Measurements from ENCODE around the gene NEK6.

NEK6 gene

DNA sequence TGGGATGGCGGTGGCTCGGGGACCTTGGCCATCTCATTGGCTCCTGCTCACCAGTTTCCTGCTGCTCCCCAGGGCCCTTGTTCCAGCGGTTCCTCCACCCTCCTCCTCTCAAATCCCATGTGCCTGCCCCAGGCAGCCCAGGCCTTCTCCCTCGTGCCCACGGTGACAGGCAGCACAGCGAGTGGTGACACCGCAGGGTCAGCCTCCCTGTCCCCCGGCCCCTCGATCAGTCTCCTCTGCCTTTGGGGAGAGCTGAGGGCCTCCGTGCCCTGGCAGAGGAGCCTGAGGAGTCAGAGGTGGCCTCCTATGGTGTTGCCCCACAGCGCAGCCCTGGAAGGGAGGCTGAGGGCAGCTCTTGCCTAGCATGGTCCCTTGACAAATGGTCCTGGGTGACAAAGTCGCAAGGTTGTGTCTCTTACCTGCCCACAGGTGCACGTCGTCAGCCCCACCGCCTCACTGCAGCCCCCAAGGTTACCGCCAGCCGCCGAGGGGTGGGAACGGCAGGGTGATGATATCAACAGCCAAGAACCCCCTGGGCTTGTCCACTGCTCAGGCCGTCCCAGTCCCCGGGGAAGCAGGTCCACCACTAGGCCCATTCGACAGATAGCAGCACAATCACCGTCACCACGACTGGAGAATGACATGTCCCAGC is 49.8 kb downstream of the NEK6 start:
- Histone ChIP-seq H3K4me3 (no peak overlapping the region), H3K27ac (no peak overlapping the region)

GRCh38 chr9:124308606-124309491 is 51.1 kb downstream of the NEK6 start:
- H3K4me3 ChIP-seq, result no peak overlapping the region
- H3K27ac ChIP-seq, result no peak overlapping the region

DNA sequence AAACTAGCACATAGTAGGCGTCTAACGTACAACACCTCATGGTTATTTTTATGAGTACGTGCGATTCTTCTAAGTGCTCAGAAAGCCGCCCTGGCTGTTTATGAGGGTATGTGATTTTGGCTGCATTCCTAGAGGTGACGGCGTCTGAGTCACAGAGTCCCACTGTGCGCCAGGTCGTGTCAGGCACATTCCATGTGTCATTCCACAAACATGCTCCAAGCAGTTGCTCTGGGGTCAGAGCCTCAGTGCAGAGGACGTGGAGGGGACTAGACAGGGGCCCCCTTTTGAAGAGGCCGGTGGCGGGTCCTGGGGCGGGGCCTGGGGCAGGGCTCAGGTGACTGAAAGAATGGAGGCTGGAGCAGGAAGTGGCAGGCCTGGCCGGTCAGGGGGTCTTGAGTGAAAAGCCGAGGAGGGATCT is 51.9 kb downstream of the NEK6 start:
- Histone ChIP-seq H3K27ac (no peak overlapping the region), H3K4me3 (no peak overlapping the region)

DNA sequence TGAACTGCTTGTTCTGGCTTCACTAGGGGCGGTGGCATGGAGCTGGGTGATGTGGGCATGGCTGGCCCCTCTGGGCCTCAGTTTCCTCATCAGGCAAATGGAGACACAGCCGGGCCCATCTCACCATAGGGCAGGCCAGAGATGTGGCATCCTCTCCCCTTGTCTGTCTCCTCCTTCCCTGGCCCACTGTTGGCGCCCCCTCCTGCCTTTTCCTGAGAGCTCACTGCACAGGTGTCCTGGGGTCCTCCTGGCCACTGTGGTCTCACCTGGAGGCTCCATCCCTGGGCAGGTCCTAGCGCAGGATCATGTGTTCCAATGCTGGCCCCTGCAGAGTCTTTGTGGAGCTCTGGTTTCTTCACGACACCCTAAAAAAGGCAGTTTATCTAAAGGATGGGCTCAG is 53.5 kb downstream of the NEK6 start:
- Histone ChIP-seq H3K4me3 (no peak overlapping the region), H3K27ac (no peak overlapping the region)

- no peak overlapping the region for H3K4me3 ChIP-seq
- H3K27ac ChIP-seq, result no peak overlapping the region
Measured at GRCh38 chr9:124312290-124313265, 54.8 kb downstream of the NEK6 start.

DNA sequence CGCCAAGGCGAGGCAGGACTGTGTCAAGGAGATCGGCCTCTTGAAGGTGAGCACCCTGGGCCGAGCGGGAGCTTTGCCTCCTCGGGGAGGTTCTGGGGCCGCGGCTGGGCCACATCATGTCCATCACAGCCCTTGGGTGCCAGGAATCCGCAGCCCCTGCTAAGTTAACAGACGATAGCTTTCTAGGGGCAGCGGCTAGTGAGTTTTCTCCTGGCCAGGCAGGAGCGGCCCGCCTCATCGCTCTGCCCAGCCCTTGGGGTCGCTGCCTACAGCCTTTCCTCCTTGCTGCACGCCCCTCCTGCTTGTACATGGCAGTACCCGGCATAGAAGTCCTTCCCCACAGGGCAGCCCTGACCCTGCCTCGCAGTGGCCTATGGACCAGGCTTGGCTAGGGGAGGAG is 56.2 kb downstream of the NEK6 start:
- H3K4me3 ChIP-seq, result no peak overlapping the region
- no peak overlapping the region for H3K27ac ChIP-seq

GRCh38 chr9:124315882-124316281 is 58.1 kb downstream of the NEK6 start:
- Histone ChIP-seq H3K27ac (no peak overlapping the region), H3K4me3 (no peak overlapping the region)

DNA sequence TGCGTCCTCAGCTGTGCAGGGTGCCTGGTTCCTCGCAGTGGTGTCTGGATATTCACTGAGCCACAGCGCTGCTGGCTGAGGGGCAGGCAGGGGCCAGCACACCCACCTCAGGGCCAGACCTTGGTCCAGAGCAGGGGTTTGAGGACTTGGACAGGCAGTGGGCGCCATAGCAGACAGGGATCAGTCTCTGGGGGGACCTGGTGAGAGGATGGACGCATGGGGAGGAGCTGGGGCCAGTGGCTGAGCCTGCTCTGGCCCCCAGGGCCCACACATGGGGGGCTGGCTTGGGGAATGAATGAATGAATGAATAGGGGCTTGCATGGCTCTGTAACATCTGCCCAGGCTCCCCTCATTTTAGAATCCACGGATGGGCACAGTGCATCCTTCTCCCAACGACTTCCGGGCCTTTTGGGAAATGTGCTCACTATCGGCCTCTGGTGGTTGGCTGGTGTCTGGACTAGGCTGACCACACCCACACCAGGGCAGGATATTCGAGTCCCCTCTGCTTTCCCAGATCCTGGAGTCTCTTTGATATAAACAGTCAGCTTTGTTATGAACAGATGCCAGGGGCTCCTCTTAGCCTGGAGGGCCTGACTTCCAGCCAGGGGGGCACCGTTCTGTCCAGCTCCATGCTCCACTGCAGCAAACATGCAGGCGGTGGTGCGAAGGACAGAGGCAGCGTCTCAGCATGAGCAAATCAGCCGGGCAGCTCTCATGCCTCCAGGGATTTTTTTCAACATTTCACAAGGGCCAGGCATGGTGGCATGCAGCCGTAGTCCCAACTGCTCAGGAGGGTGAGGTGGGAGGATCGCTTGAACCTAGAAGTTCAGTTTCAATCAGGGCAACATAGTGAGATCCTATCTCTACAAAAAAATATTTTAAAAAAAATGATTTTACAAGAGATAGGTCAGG is 62.6 kb downstream of the NEK6 start:
- H3K4me3 ChIP-seq, result no peak overlapping the region

GRCh38 chr9:124321416-124321815 is 63.7 kb downstream of the NEK6 start:
- H3K4me3 ChIP-seq, result no peak overlapping the region
- no peak overlapping the region for H3K27ac ChIP-seq

More for the DNA sequence above, 62.6 kb downstream of the NEK6 start:
- H3K27ac ChIP-seq, result peak overlapping the region in 2 of 21 experiments; percentile 20 to 34

GRCh38 chr9:124321935-124322334 is 64.2 kb downstream of the NEK6 start:
- H3K27ac ChIP-seq, result no peak overlapping the region
- H3K4me3 ChIP-seq, result no peak overlapping the region

- no peak overlapping the region for H3K27ac ChIP-seq
Measured at GRCh38 chr9:124322618-124323432, 65.1 kb downstream of the NEK6 start.

DNA sequence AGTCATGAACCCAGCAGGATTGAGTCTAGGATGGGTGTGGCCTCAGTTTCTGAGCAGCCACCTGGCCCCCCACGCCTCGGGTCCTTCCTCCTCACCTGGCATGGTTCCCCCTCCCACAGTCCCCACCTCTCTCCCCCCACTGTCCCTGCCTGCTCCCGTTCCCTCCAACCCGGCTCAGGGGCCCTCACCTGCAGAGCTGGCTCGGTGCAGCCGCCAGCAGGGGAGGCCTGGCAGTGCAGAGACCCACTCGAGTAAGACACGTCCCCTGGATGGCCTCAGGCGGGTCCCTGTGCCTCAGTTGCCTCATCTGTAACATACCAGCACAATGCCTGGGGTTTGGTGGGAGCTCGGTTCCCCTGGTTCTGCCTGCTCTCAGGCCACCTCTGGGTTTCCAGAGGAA is 66.2 kb downstream of the NEK6 start:
- H3K27ac ChIP-seq, result no peak overlapping the region
- no peak overlapping the region for H3K4me3 ChIP-seq

More at GRCh38 chr9:124322618-124323432, 65.1 kb downstream of the NEK6 start:
- H3K4me3 ChIP-seq, result no peak overlapping the region

DNA sequence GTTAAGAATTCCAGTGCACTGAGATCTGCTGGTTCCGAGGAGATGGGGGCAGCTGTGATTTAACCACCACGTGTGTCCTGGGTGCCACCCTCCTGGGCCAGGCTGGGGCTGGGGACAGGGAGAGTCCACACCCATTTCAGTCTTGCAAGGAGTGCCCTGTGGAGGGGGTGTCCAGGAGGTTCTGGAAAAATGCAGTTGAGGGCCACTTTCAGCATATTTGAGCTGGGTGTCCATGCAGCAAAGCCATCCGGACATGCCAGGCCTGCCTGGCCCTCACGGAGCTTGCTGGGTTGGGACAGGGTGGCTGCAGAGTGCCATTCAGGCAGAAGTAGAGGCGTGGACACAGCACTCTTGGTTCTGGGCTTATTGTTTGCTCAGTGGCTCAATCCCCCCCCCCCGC is 68.1 kb downstream of the NEK6 start:
- Histone ChIP-seq H3K4me3 (no peak overlapping the region), H3K27ac (no peak overlapping the region)

DNA sequence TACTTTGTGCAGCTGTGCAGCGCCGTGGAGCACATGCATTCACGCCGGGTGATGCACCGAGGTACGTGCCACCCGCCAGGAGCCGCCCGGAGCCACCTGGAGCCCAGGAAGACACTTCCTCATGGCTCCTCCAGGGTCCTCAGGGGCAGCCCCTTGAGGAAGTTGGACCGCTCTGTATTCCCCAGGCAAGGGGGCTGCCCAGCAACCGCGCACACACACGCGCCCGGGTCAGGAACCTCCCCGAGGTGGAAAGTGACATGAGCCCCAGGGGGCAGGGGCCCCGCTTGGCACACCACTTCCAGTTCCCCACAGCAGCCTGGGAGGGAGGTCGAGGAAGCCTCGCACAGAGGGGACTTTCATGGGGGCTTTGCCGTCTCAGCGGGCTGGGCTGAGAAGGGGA is 68.6 kb downstream of the NEK6 start:
- Histone ChIP-seq H3K4me3 (no peak overlapping the region), H3K27ac (no peak overlapping the region)

GRCh38 chr9:124327491-124327890 is 69.7 kb downstream of the NEK6 start:
- H3K4me3 ChIP-seq, result no peak overlapping the region
- H3K27ac ChIP-seq, result no peak overlapping the region

DNA sequence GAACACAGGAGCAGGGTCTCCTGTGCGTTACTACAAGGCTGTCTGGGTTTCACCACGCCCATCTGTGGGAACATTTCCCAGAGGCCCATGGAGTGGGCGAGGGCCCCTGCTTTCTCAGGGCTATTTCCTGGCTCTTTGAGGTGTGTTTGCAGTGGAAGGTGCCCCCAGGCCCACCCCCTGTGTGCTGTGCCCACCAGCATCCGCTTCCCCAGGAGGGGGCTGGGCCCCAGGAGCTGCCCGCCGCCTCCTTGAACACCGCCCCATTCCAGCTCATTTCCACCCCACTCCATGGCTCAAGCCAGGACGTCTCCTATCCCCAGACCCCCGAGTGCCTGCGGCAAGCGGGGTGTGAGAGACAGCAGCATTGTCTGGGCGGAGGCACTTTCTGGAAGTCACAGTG is 70.5 kb downstream of the NEK6 start:
- H3K27ac ChIP-seq, result no peak overlapping the region
- no peak overlapping the region for H3K4me3 ChIP-seq

- H3K4me3 ChIP-seq, result no peak overlapping the region
- H3K27ac ChIP-seq, result no peak overlapping the region
Measured at GRCh38 chr9:124329206-124329792, 71.5 kb downstream of the NEK6 start.

Data from skin epidermis (tissue), 12 donors.